Measurements from ENCODE around the gene GNRHR. TPM values are rescaled to one million over a fixed set of nuclear protein-coding genes. Genes with fewer than 3 reads are reported as not detected.

GNRHR gene
- total RNA-seq, 6 experiments from 2014 or later = not detected

DNA sequence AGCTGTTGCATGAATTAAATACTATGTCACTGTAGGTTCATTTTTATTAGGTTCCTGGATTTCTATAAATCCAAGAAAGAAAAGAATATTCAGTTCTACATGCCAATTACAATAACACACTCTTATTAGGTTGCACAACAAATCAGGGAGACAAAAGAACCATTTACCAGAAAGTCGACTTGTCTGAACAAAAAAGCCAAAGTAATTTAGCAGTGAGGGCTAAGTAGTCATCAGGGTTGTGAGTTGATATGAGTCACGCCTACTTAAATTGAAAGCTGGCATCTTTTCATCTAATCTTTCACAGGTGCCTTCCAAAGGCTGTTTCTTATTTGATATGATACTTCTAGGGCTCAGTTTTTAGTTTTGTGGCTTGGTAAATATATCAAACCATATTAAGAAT lies 25.4 kb upstream of the GNRHR start:
- DNase-seq (no peak), ATAC-seq (no peak)
- Histone ChIP-seq H3K27ac (no peak overlapping the region), H3K4me3 (no peak overlapping the region), H3K9me3 (no peaks in the 10 kb centered on the region), H3K36me3 (no peaks in the 10 kb centered on the region), H3K27me3 (no peaks in the 10 kb centered on the region), H3K4me1 (no peaks in the 10 kb centered on the region)
- intact Hi-C loops (cut with DNase I) = no loop called here
- WGBS (ENCODE audit: insufficient coverage, low coverage, low lambda C conversion rate, missing lambda C conversion rate) = 65% methylated on average over 2 of the region's 2 CpGs
- TF ChIP-seq POLR2A (IDR thresholded peaks at IDR 0.05) = no peak
- TF ChIP-seq, protein P1, sequence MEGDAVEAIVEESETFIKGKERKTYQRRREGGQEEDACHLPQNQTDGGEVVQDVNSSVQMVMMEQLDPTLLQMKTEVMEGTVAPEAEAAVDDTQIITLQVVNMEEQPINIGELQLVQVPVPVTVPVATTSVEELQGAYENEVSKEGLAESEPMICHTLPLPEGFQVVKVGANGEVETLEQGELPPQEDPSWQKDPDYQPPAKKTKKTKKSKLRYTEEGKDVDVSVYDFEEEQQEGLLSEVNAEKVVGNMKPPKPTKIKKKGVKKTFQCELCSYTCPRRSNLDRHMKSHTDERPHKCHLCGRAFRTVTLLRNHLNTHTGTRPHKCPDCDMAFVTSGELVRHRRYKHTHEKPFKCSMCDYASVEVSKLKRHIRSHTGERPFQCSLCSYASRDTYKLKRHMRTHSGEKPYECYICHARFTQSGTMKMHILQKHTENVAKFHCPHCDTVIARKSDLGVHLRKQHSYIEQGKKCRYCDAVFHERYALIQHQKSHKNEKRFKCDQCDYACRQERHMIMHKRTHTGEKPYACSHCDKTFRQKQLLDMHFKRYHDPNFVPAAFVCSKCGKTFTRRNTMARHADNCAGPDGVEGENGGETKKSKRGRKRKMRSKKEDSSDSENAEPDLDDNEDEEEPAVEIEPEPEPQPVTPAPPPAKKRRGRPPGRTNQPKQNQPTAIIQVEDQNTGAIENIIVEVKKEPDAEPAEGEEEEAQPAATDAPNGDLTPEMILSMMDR (IDR thresholded peaks at IDR 0.05) = no peak

DNA sequence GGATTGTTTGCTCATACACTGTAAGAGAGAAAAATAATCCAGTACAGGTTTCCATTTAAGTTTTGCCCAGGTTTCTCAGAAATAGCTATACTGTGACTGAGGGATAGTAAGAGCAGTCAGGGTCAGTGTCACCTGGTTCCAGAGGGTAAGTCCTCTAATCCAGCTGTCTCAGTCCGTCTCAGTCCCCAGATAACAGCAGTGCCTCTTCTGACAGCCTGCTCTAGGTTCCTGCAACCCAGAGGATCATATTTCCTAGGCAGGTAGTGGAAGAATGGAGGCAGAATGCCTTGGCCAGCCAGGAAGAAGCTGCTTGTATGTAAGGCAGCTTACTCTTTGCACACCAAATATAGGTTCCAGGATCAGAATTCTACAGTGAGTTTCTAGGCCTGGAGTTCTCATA lies 22.6 kb upstream of the GNRHR start:
- Histone ChIP-seq H3K4me3 (no peak overlapping the region), H3K36me3 (no peaks in the 10 kb centered on the region), H3K4me1 (no peaks in the 10 kb centered on the region), H3K27me3 (no peaks in the 10 kb centered on the region), H3K9me3 (no peaks in the 10 kb centered on the region), H3K27ac (no peak overlapping the region)
- no peak for TF ChIP-seq POLR2A (IDR thresholded peaks at IDR 0.05)
- TF ChIP-seq, protein P1 (IDR thresholded peaks at IDR 0.05) = no peak
- WGBS (ENCODE audit: insufficient coverage, low coverage, low lambda C conversion rate, missing lambda C conversion rate) = 100% methylated on average over 1 of the region's 1 CpG
- ATAC-seq = no peak
- DNase-seq = no peak
- intact Hi-C loops (cut with DNase I) = no loop called here

DNA sequence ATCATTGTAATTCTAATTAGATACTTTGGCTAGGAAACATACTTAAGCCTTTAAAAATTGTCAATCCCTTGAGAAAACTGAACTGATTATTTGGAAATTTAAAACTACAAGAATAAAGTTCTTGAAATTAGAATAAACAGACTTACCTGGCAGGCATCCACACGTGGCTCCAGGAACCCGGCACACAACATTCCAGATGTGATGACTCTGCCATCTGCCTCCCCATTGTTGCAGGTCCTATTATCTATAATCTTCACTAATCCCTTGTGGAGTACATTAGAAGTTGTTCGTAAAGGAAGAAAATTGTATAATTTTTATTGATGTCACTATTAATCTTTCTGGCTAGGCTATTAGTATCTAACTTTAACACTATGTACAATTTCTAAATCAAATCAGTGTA lies 16.2 kb upstream of the GNRHR start:
- DNase-seq (no peak), ATAC-seq (no peak)
- 78% methylated on average over 3 of the region's 3 CpGs for WGBS (ENCODE audit: insufficient coverage, low coverage, low lambda C conversion rate, missing lambda C conversion rate)
- Histone ChIP-seq H3K27me3 (no peaks in the 10 kb centered on the region), H3K36me3 (no peaks in the 10 kb centered on the region), H3K4me3 (no peak overlapping the region), H3K27ac (no peak overlapping the region), H3K4me1 (no peaks in the 10 kb centered on the region), H3K9me3 (no peaks in the 10 kb centered on the region)
- TF ChIP-seq, protein P1 (IDR thresholded peaks at IDR 0.05) = no peak
- no peak for TF ChIP-seq POLR2A (IDR thresholded peaks at IDR 0.05)
- intact Hi-C loops (cut with DNase I) = no loop called here

DNA sequence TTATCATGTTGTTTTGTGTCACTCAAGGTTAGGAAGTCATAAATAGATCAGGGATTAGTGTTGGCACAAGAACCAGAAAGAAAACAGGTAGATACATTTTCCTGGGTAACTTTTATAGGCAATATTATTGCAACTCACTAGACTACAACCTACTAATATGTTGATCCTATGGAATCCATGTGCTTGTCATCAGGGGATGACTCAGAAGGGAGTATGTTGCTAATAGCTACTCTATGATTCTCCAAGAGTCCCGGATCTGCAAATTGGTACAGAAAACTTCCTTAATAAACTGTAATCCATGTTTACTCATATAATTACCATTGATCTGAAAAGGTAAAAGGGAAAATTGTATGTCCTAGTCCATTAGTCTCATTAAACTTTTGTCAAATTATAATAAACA lies 11.7 kb upstream of the GNRHR start:
- no peak for TF ChIP-seq POLR2A (IDR thresholded peaks at IDR 0.05)
- TF ChIP-seq, protein P1 (IDR thresholded peaks at IDR 0.05) = no peak
- 100% methylated on average over 1 of the region's 1 CpG for WGBS (ENCODE audit: insufficient coverage, low coverage, low lambda C conversion rate, missing lambda C conversion rate)
- DNase-seq = no peak
- H3K36me3 ChIP-seq = no peaks in the 10 kb centered on the region
- H3K9me3 ChIP-seq = no peaks in the 10 kb centered on the region
- no peak overlapping the region for H3K4me3 ChIP-seq
- H3K4me1 ChIP-seq = peaks cover 0 to 3% (median 0%) of the 10 kb centered on the region in 4 donors
- no peak overlapping the region for H3K27ac ChIP-seq
- ATAC-seq = no peak
- no peaks in the 10 kb centered on the region for H3K27me3 ChIP-seq
- intact Hi-C loops (cut with DNase I) = no loop called here

DNA sequence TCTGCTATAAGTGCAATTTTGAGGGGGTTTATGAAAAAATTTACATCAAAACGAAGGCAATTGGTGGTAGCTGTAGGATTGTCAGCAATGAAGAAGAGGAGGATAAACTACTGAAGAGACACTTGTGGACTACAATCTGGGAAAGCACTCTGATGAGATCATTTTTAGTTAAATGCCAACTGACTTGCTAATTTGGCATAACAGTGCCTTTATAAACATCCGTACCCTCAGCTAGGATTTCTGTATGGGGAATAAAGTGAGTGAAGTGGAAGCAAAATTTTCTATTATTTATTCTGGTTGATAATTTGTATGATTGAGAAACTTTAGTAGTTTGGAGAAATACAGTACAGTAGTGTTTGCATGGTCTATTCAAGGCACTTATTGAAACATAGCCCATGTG lies 11.2 kb upstream of the GNRHR start:
- peaks cover 0 to 3% (median 0%) of the 10 kb centered on the region in 4 donors for H3K4me1 ChIP-seq
- no peak overlapping the region for H3K27ac ChIP-seq
- 88% methylated on average over 2 of the region's 2 CpGs for WGBS (ENCODE audit: insufficient coverage, low coverage, low lambda C conversion rate, missing lambda C conversion rate)
- intact Hi-C loops (cut with DNase I) = no loop called here
- H3K4me3 ChIP-seq = no peak overlapping the region
- no peak for TF ChIP-seq POLR2A (IDR thresholded peaks at IDR 0.05)
- TF ChIP-seq, protein P1 (IDR thresholded peaks at IDR 0.05) = no peak
- H3K27me3 ChIP-seq = no peaks in the 10 kb centered on the region
- DNase-seq (no peak), ATAC-seq (no peak)
- H3K9me3 ChIP-seq = no peaks in the 10 kb centered on the region
- no peaks in the 10 kb centered on the region for H3K36me3 ChIP-seq

All from right lobe of liver (tissue), 6 donors.